Measurements from ENCODE around the gene NCR3LG1. TPM values are rescaled to one million over a fixed set of nuclear protein-coding genes. Genes with fewer than 3 reads are reported as not detected.

Gene NCR3LG1
- total and polyA plus RNA-seq, 2 of the 4 experiments (the other 2 are of a cell fraction), result 1.7 to 4.1 TPM

- WGBS, 2 experiments (ENCODE audit: extremely low coverage in 2 of 2, insufficient read length in 1 of 2), result 33% methylated on average over 2 of the region's 2 CpGs; no CpG with 5 or more reads in 1 of the 2 experiments
- Histone ChIP-seq H3K9ac (ENCODE audit: low read depth, low read length) (no peak overlapping the region), H4K20me1 (ENCODE audit: insufficient read depth, low read length) (no peaks in the 10 kb centered on the region), H3K4me3 (ENCODE audit: insufficient read depth, low read depth, low read length) (no peak overlapping the region), H2AK5ac (ENCODE audit: low read depth, low read length) (no peak overlapping the region), H2BK120ac (ENCODE audit: low read depth, low read length) (no peak overlapping the region), H2AFZ (replicated peaks; ENCODE audit: low read length, poor library complexity) (no peak overlapping the region), H2BK5ac (ENCODE audit: low read depth, low read length, poor library complexity, severe bottlenecking) (no peak overlapping the region), H4K91ac (ENCODE audit: insufficient read depth, low read depth, low read length) (no peak overlapping the region), H3K23ac (ENCODE audit: low read depth, low read length) (no peak overlapping the region), H3K4me2 (ENCODE audit: low read depth, low read length) (no peak overlapping the region), H2BK15ac (ENCODE audit: low read depth, low read length) (no peak overlapping the region), H3K4ac (ENCODE audit: low read depth, low read length) (no peak overlapping the region), H3K9me3 (ENCODE audit: control insufficient read depth, insufficient read depth, low read length) (no peaks in the 10 kb centered on the region), H2AK9ac (replicated peaks; ENCODE audit: low read depth, low read length, poor library complexity) (no peak overlapping the region), H3K36me3 (ENCODE audit: control insufficient read depth, insufficient read depth, low read length) (no peaks in the 10 kb centered on the region), H3K9me1 (ENCODE audit: insufficient read depth, low read length) (no peaks in the 10 kb centered on the region), H3K4me1 (ENCODE audit: control insufficient read depth, insufficient read depth, low read length) (no peaks in the 10 kb centered on the region), H3K27me3 (ENCODE audit: control insufficient read depth, insufficient read depth, low read length) (peaks cover 13% of the 10 kb centered on the region), H3K14ac (replicated peaks; ENCODE audit: low read depth, low read length) (no peak overlapping the region), H4K8ac (ENCODE audit: low read depth in 2 of 2, low read length in 2 of 2) (no peak overlapping the region), H3K18ac (ENCODE audit: low read depth, low read length) (no peak overlapping the region), H3K27ac (ENCODE audit: insufficient read depth, low read length) (no peak overlapping the region), H3K56ac (ENCODE audit: extremely low read depth, insufficient read depth, low read length) (no peak overlapping the region), H3K79me1 (ENCODE audit: low read depth in 1 of 2, low read length in 2 of 2) (no peaks in the 10 kb centered on the region), H2BK20ac (ENCODE audit: low read depth, low read length) (no peak overlapping the region), H4K5ac (ENCODE audit: low read depth, low read length) (no peak overlapping the region)
- in situ Hi-C loops (cut with MboI; ENCODE audit: low sequenced_read_pairs), result no loop called here
- ChIA-PET POLR2A (ENCODE audit: unreplicated experiment) (no interaction called here), CTCF (no interaction called here)
- no peak for ATAC-seq (ENCODE audit: low read depth)
- intact Hi-C loops (cut with micrococcal nuclease), result no loop called here
- BruUV-seq (replicated peaks), result no TSS peak
- TF ChIP-seq RAD21 (IDR thresholded peaks at IDR 0.05; ENCODE audit: low read length) (no peak), NFE2L2 (IDR thresholded peaks at IDR 0.05; ENCODE audit: low read depth, low read length) (no peak), RCOR1 (IDR thresholded peaks at IDR 0.05; ENCODE audit: insufficient replicate concordance, low read length) (no peak), CTCF (conservative IDR thresholded peaks at IDR 0.05; ENCODE audit: low read depth, low read length) (no peak), USF2 (IDR thresholded peaks at IDR 0.05; ENCODE audit: low read depth, low read length) (no peak), ELK1 (IDR thresholded peaks at IDR 0.05; ENCODE audit: borderline replicate concordance, low read depth, low read length) (no peak), POLR2A (IDR thresholded peaks at IDR 0.05; ENCODE audit: low read depth, low read length) (no peak), RFX5 (IDR thresholded peaks at IDR 0.05; ENCODE audit: low read depth, low read length) (no peak), MXI1 (IDR thresholded peaks at IDR 0.05; ENCODE audit: borderline replicate concordance, low read depth, low read length) (no peak), MAZ (IDR thresholded peaks at IDR 0.05; ENCODE audit: borderline replicate concordance, low read depth, low read length) (no peak), CHD1 (IDR thresholded peaks at IDR 0.05; ENCODE audit: low read depth, low read length) (no peak), MAFK (IDR thresholded peaks at IDR 0.05; ENCODE audit: low read depth, low read length) (no peak), FOS (IDR thresholded peaks at IDR 0.05; ENCODE audit: low read depth, low read length) (no peak), CEBPB (IDR thresholded peaks at IDR 0.05; ENCODE audit: low read depth, low read length) (no peak)
- no peak for DNase-seq
- dilution Hi-C loops (cut with HindIII; ENCODE audit: low sequenced_read_pairs, unreplicated experiment), result no loop called here
These were observed 64.9 kb downstream of the NCR3LG1 start for GRCh38 chr11:17416492-17416891.
